MV-4-11 (cell line): Measurements from ENCODE around the gene TTC31.
A peak's percentile ranks its signal among the peaks of the same experiment; 100 is the strongest.

ENCODE experiments used
- DNase-seq: peaks from one replicate; lab custom pipeline; 2025; lab: John Stamatoyannopoulos, UW

TTC31 gene

DNA sequence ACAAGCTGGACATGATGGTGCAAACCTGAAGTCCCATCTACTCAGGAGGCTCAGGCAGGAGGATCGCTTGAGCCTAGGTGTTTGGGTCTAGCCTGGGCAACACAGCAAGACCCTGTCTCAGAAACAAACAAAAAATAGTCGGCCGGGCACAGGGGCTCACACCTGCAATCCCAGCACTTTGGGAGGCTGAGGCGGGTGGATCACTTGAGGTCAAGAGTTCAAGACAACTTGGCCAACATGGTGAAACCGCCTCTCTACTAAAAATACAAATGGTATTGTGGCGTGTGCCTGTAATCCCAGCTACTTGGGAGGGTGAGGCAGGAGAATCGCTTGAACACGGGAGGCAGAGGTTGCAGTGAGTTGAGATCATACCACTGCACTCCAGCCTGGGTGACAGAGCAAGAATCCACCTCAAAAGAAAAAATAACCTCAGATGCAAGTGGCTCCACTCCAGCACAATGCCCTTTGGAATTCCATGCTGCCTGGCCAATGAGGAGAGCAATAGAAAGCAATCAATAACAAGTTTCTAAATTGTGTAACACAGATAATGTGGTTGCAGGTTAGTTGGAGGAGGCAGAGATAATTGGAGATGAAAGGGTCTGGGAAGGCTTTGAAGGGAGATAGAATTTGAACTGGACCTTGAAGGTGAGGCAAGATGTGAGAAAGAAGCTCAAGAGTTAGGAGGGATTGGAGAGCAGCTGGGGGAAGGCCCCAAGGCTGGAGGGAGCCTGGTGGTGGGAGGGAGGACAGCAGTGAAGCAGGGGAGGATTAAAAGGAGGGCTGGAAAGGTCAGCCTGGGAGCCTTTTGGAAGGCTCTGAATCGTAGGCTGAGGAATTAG lies 6.0 kb downstream of the TTC31 start:
- DNase-seq: no peak

DNA sequence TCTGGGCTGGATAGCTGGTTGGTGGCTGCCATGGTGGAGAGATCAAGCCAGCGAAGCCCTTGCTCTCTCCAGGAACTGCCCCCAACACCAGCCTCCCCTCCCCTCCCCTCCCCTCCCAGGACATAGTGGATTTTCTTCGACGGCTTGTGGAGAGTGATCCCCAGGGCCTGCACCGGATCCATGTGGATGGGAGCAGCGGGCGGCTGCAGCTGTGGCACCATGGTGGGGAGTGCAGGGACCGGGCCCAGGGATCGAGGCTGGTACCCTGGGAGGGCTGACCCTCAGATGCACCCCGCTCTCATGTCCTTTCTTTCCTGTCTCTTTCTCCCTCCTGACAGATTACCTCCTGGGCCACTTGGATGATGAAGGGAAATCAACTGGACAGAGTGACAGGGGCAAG lies 7.0 kb downstream of the TTC31 start:
- DNase-seq: no peak

GRCh38 chr2:74491648-74492544 lies 9.0 kb downstream of the TTC31 start:
- no peak for DNase-seq

- no peak for DNase-seq
Measured at GRCh38 chr2:74493546-74493945, 10.7 kb downstream of the TTC31 start.

DNA sequence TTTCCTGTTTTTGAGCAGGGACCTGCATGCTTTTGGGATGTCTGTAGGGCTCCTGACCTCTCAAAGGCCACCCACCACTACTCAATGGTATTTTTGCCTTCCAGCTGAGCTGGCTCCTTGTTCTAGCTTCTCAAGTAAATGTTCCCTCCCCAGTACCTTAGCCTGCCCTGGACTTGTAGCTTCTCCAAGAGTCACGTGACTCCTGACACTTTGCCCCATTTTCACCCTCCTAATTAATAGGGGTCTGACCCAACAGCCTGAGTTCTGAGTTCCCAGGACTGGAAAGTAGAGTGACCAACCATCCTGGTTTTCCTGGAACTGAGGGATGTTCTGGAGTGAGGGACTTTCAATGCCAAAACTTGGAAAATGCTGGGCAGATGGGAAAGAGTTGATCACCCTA lies 12.6 kb downstream of the TTC31 start:
- no peak for DNase-seq

DNA sequence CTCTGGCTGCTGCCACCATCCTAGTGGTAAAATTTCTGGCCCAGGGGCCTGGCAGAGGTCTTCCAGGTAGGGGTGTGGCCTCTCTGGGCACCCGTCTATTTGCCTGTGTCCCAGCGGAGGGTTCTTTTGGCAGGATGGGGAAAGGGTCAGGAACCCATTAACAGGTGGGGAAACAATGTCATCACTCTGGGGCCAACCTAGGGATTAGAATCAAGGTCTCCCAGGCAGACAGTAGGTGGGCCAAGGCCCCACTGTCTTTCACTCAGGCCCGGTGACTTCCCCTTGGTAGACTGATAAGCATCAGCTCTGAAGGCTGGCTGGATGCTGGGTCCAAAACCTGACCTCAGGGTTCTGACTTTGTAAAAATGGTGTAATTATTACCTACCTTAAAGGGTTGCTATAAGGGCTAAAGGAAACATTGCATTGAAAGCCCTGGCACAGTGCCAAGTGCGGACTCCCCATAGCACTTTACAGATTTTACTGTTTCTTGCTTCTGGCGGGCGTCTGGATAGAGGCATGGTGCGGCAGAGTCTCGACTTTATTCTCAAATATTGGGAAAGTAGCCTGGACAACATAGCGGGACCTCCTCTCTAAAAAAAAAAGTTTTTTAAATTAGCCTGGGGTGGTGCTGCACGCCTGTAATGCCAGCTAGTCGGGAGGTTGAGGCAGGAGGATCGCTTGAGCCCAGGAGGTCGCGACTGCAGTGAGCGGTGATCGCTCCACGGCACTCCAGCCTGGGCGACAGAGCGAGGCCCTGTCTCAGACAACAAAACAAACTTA lies 14.3 kb downstream of the TTC31 start:
- no peak for DNase-seq

DNA sequence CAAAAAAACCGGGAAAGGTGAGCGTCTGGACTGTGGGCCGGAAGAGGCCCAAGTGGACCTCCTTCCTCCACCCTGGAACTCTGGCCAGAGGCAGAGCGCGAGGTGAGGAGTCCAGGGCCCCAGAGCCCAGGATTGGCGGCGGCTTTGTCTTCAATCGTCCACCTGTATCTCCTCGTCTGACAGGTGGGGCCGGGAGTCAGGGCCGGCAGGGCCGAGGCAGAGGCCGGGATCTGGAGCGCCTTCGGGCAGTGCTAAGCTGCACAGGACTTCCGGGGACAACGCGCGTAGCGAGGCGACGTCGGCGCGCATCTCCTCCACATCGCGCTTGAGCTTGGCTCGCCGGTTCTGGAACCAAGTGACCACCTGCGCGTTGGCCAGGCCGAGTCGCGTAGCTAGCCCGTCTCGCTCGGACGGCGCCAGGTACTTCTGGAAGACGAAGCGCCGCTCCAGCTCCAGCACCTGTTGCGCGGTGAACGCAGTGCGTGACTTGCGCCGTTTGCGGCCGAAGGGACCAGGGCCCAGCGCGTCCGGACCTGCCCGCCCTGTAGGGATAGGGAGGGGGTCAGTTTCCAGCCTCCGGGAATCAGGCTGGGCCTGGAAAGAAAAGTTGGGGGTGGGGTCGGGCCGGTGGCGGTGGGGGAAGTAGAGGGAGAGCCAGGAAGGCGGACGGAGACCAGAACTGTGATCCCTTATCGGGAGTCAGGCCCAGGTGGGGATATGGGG lies 15.1 kb downstream of the TTC31 start:
- DNase-seq: no peak

GRCh38 chr2:74498500-74499266 lies 15.8 kb downstream of the TTC31 start:
- peak; percentile 54 for DNase-seq

- no peak for DNase-seq
Measured at GRCh38 chr2:74499267-74499939, 16.5 kb downstream of the TTC31 start, which contains the start of gene LBX2. Gene LBX2 (minus strand): TSS chr2:74499603. CDS start chr2:74499537, 66 bp downstream.

DNA sequence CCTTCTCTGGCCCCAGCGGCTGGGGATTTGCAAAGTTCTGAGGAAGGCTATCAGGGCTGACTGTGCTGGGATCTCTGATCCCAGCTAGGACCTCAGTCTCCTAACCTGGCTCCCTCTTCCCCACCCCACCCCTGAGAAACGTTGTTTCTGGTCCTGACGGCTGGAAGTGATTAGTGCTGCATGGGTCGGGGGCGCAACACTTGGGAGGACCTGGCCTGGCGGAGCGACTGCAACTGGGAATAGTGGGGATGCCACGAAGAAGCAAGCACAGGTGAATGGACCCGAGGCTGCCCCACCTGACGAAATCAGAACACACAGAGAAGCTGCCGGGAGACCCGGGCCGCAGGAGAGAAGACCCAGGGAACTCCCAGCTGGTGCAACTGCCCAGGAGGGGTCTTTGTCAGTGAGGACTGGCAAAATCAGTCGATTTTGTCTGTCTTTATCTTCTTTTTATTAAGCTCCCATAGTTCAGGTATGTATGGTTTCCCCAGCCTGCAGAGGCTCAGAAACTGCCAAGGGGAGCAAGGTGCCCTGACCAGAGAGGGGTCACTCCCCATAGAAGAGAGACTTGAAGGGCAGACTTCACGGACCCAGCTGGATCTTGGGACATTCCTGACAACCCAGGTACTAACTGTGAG lies 17.2 kb downstream of the TTC31 start:
- no peak for DNase-seq

- DNase-seq: no peak
Measured at GRCh38 chr2:74500578-74500946, 17.7 kb downstream of the TTC31 start.

DNA sequence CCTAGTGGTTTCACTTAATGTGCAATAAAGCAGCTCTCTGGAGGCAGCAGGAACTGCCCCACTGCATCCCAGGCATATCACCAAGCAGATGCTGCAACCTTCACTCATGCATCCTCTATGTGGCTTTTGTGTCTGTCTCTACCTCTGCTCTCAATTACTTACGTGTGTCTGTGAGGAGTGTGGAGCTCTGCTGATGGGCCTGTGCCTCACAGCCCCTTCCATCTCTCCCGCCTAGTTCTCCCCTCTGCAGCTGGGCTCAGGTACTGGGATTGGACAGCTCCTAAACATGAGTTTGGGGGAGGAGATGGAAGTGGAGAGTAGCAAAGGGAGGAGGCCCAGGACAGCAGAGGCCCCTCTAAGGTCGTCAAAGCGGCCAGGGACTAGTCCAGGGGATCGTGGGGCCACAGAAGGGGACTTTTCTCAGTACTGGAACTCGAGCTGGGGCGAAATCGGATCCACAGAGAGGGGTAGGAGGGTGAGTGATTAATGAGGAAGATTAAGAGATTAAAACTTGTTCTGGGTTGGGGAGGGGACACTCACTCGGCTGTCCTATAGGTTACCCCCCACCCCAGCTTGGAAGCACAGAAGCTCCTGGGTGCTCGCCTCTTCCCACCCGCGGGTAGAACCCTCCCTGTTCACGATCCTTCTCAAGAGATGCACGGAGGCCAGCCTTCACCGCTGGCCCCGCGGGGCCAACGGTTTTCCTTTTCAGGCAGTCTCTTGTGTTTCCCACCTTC lies 18.6 kb downstream of the TTC31 start:
- DNase-seq: no peak

DNA sequence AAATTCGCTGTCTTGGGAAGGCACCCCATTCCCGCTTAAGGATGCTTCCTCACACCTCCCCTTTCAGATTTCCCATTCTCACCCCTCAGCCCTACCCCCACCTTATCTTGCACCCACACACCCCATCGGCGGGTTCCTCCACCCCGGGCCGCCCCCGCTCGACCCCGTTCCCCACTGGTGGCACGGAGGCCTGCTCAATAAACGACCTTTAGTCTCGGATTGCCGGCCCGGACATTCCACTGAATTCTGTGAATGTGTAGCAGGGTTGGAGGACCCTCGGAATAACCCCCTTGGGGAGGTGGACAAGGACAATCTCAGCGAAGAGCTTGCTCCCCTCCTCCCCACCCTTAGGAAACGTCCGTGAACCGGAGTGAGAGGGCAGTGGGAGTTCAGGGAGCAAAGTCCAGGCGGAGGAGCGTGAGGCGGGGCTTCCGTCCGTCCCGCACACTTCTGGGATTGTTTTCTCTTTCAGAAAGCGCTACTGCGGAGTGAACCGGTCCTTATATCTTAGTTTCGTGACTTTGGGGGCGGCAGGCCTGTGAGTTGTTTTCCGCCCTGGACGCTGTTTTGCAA lies 19.4 kb downstream of the TTC31 start:
- DNase-seq: no peak

DNA sequence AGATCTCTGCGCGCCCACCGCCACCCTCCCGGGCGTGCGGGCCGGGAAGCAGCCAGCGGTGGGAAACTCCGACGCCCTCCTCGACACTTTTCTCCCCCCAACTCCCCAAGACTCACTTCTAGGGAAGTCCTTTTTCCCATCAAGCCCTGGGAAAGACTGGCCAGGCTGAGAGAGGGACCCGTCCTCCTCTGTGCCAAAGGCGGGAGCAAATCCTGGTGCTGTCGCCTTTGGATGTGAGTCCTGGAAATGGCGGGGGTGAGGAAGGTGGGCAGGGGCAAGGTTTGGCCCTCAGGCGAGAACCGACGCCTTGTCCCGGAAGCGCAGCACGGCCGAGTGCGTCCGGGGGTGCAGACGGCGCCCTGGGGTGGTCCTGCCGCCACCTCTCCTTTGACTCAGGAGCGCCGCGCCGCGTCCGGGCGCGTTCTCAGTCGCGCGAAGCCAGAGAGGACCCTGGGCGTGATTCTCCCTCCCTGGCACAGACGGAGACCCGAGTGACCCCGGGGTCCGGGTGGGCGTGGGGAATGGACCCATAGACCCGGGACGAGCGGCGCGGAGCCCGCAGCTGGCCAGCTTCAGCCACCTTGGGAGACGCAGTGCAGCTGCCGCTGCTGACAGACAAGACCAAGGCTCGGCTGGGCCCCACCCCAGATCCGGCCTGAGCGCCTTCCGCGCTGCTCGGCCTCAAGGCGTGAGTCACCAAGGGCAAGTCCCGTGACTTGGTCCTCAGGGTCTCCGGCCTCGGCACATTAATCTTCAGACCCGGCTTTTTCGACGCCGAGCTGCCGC lies 20.0 kb downstream of the TTC31 start:
- DNase-seq: peak; percentile 69

GRCh38 chr2:74503506-74504475 lies 20.9 kb downstream of the TTC31 start:
- DNase-seq: no peak

DNA sequence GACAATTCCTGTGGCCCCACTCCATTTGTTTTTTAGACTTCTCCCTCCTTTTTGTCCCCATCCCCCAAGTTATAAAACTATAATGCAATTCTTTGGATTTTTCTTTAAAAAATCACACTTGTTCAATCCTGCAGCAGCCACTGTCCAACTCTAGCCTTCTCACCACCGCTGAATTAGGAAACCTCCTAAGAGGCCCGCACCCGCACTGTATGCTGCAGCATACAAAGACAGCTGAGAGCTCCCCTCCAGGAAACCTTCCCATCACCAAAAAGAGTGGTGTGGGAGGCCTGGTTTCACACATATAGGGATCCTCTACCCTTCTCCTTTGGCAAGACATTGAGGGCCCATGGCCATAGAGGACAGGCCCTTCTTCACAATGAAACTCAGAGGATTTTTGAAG lies 21.7 kb downstream of the TTC31 start:
- DNase-seq: no peak
